GM15510 (cell line): ENCODE measurements around the gene SWSAP1.

ENCODE experiments used
- POLR2A ChIP-seq: IDR thresholded peaks from 3 replicates; pipeline ENCODE4 v1.6.1; 2011; ENCODE audit warnings: borderline replicate concordance; ENCODE audit not compliant: insufficient read length; ENCODE audit errors: extremely low read depth

SWSAP1 gene

DNA sequence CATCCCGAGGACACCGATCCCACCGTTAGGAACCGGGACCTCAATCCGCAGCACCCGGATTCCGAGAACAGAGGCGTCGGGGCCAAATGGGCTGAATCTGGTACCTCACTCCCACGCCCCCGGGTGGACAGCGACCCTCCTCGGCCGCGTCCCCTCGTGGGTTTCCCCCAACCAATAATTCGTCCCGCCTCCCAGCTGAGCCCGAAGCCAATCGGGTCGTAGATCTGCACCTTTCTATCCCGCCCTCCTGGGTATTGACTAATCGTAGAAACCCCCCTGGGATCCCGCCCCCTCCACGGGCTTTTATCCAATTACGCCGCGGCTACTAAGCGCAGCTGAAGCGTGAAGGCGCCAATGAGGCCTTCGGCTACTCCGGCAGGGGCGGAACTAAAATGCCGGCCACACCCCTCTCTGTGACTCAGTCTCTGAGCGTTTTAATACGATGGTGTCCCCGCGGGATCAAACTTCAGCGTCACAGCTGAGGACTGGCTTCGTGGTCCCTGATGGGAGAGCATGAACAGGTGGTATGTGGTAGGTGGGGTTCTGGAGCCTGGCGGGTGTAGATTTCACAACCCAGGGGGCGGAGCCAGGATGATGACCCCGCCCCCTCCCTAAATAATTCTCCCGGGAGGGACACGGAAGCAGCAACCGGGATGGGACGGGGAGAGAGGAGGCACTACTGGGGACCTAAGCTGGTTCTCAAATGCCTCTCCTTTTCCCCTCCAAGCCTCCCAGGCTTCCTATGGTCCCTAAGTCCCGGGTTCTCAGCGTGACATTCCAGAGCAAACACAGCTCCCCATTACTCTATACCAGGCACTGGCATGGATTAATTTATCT lies 28.1 kb upstream of the SWSAP1 start, which contains the start of the genes CCDC159 and TMEM205:
Gene CCDC159, plus strand, starts transcription at position 416 of the 837 bp plus-strand sequence. Its CDS starts 88 bp downstream, at position 504.
Gene TMEM205, minus strand, starts transcription at position 165 of the 837 bp plus-strand sequence. CDS start 649 bp downstream, outside the sequence.
- peak; percentile 64 for TF ChIP-seq POLR2A

DNA sequence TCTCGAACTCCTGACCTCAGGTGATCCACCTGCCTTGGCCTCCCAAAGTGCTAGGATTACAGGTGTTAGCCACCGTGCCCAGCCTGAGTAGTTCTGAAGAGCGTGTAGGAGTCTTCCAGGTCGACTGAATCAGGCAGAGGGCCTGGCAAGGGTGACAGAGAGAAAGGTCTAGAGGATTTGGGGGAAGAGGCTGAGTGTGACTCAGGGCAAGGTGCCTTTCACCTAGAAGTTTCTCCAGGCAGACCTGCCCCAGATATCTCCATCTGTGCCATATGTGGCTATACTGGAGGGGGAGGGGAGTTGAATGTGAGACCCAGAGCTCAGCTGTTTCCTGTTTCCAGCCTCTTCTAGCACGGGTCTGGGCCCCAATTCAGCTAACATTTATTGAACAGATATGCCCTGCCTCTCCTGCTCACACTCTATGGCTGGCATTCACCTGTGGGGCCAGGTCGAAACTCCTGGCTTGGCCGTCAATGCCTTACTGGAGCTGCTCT lies 26.9 kb upstream of the SWSAP1 start:
- TF ChIP-seq POLR2A, result no peak

DNA sequence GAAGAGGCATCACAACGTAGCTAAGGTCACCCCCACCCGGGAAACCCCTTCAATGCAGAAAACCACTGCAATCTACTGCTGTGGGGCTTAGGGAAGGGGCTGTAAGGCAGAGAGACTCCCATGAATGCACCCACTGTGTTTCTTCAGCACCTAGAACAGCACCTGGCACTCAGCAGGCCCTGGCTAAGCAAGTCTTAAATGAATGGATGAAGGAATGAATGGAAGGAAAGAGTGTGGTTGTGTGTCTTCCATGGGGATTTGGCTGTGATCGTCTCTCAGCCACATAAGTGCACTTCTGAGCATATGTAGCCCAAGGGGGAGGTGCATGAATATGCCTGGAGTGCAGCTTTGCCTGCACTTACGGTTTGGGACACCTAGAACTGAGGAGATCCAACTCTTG lies 25.3 kb upstream of the SWSAP1 start:
- no peak for TF ChIP-seq POLR2A

DNA sequence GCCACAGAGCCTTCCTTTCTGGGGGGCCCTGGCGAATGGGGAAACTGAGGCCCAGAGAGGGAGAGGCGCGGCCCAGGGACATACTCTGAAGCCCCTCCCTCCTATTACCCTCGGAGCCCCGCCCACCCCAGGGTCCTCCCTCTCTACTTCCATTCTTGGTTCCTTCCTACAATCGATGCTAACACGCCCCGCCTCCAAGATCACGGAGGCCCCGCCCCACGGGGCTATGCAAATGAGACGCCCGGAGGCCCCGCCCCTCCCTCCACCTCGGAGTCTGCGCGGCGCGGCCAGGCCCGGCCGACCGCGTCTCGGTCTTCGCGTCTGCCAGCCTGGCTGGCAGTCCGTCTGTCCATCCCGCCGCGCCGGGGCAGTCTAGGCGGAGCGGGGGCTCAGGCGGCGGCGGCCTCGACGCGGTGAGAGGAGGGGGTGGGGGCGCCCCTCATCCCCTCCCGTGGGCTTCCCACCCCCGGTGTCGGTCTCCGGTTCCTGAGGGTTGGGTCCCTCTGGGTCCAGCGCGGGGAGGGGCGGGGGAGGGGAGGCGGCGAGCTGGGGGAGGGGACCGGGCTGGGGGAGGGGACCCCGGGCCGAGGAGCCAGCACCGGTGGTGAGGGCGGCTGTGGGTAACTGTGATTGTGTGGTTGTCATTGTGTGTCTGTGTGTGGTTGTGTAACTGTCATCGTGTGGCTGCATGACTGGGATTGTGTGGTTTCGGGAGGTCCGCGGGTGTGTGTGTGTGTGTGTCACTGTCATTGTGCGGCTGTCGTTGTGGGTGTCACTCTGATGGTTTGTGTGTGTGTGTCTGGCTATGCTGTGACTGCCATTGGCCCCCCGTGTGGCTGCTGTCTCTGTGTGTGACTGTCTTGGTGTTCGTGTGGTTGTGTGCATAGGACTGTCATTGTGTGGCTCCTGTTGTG lies 19.0 kb upstream of the SWSAP1 start, which contains the start of gene PLPPR2:
Gene PLPPR2, plus strand, starts transcription at position 273 of the 914 bp plus-strand sequence. CDS start 2,242 bp downstream, outside the sequence.
- peak; percentile 39 for TF ChIP-seq POLR2A

DNA sequence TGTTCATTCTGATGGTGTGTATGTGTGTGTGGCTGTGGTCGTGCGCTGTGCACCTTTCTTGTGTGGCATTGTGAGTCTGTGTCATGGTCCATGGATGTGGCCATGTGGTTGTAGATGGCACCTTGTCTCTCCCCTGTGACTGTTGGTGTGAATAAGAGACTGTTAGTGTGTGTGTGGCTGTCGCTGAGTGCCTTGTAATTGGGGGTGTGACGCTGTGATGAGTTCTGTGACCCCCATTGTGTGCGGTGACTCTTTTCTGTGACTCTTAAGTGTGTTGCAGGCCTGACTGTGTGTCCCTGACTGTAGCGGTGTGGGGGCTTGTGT lies 18.4 kb upstream of the SWSAP1 start:
- no peak for TF ChIP-seq POLR2A

DNA sequence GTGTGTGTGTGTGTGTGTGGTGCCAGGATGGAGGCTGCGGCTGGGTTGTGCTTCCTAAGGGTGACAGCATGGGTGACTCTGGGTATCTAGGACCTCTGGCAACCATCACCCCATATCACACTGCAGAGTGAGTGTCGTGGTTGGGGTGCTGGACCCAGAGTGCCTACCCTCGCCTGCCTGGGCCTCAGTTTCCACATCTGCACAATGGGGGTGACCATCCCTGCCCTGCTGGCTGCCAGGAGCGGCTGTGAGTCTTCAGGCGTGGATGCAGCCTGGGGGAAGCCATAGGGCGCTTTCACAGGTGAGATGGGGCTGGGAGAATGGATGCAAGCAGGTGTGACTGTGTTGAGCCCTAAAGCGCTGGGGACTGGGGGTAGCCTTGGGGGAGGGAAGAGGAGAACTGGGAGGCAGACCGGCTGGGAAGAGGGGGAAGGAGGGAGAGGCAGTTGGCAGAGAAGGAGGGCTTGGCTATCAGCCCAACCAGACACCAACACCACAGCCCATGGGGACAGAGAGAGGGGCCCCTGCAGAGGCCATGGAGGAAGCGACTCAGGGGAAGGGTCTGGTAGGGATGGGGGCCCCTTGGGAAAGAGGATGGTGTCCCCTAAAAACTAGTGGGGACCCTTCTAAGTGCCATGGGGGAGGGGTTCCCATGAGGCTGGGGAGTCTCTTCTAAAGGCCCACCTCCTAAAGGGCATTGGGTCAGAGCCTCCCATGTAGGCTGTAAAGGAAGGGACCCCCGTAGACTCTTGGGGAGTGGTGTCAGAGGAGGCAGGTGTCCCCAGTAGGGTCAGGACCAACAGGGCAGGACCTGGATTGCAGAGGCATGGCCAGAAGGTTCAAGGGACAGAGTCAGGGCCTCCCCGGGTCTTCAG lies 17.6 kb upstream of the SWSAP1 start:
- TF ChIP-seq POLR2A, result no peak

DNA sequence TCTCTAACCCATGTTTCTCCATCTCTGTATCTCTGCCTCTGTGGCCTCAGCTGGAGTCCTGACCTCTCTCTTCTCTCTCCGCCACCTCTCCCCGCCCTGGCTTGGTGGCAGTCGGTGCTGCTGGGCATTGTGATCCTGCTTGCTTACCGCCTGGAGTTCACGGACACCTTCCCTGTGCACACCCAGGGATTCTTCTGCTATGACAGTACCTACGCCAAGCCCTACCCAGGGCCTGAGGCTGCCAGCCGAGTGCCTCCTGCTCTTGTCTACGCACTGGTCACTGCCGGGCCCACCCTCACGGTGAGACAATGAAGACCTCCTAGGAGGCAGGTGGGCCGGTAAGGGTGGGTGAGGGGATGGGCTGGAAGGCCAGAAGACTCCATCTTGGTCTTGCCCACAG lies 15.0 kb upstream of the SWSAP1 start:
- no peak for TF ChIP-seq POLR2A

DNA sequence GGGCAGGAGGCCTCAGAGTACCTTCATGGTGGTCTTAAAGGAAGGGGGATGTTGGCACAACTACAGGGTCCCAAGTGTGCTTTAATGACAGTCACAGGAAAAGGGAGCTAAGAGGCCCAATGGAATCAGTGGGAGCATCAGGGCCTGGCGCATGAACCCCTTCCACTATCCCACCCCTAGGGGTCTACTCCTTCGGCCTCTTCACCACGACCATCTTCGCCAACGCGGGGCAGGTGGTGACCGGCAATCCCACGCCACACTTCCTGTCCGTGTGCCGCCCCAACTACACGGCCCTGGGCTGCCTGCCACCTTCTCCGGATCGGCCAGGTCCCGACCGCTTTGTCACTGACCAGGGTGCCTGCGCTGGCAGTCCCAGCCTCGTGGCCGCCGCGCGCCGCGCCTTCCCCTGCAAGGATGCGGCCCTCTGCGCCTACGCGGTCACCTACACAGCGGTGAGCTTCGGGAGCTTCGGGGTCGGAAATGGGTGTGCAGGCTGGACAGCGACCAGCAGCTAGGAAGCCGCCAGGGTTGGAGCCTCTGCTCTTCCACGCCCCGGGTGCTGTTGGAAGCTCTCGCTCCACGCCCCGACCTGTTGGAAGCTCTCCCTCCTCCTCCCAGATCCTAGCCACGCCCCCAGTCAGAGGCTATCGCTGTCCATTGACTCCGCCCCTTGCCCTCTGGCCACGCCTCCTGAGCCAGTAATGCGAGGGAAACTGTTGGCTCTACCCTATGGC lies 13.3 kb upstream of the SWSAP1 start:
- no peak for TF ChIP-seq POLR2A

DNA sequence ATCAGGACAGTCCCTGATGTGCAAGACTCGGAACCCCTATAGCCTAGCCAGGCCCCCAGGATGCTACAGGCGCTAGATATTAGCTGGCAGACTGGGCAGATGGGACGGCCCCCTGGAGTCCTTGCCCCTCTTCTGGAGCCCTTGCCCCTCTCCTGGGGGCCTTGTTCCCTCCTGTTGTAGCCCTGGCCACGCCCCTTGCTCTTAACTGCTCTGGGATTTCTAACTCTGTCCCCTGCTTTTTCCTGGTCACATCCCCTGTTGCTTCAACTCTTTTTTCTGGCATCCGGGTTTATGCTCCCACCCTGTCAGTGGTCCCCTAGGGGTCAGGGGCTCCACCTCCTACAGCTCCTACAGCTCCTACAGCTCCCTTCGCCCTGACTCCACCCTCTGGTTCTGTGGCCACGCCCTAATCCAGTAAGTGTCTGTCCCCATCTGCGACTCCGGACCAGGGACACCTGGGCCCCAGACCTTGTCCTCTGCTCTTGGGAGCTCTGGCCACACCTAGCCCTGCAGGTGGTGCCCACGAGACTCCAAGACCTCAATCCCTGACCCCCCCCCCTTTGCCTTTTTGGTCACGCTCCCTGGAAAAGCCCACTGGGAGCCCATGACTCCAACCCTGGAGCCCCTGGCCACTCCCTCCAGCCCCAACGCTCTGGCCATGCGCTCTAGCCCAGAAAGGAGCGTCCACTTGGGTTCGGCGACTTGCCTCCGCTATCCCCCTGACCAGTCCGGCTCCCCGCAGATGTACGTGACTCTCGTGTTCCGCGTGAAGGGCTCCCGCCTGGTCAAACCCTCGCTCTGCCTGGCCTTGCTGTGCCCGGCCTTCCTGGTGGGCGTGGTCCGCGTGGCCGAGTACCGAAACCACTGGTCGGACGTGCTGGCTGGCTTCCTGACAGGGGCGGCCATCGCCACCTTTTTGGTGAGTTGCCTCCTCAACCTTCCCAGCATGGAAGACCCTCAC lies 12.4 kb upstream of the SWSAP1 start:
- TF ChIP-seq POLR2A, result no peak

DNA sequence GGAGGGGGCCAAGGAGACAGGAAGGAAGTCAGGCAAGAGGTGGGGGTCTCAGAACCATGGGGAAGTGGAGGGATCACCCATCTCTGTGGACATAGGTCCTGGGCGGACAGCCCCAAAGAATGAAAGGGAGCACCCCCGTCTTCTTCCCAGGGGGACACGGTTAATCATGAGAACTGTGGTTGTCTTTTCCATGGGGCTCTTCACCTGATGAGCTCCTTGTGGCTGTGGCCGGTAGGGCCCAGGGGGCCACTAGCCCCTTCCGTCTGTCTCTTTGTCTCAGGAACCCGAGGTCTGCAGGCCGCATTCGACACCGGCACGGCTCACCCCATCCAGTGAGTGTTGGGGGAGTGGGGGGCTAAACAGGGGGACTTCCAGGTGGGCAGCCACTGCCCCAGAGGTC lies 10.6 kb upstream of the SWSAP1 start:
- TF ChIP-seq POLR2A, result no peak

DNA sequence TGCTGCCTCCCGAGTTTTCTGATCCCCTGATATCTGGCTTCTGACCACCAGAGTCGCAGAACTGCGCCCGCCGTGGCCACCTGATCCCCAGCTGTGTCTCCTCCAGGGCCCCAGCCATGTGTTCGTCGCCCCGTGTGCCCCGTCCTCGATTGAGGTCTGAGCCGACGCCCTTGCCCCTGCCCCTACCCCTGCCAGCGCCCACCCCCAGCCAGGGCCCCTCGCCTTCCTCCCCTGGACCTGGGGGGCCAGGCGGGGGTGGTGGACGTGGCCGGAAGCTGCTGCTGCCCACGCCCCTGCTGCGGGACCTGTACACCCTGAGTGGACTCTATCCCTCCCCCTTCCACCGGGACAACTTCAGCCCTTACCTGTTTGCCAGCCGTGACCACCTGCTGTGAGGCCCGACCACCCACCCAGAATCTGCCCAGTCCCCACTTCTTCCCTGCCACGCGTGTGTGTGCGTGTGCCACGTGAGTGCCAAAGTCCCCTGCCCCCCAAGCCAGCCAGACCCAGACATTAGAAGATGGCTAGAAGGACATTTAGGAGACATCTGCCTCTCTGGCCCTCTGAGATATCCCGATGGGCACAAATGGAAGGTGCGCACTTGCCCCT lies 10.1 kb upstream of the SWSAP1 start:
- no peak for TF ChIP-seq POLR2A

DNA sequence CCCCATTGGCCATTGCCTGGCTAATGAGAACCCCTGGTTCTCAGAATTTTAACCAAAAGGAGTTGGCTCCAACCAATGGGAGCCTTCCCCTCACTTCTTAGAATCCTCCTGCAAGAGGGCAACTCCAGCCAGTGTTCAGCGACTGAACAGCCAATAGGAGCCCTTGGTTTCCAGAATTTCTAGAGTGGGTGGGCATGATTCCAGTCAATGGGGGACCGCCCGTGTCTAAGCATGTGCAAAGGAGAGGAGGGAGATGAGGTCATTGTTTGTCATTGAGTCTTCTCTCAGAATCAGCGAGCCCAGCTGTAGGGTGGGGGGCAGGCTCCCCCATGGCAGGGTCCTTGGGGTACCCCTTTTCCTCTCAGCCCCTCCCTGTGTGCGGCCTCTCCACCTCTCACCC lies 9.5 kb upstream of the SWSAP1 start:
- no peak for TF ChIP-seq POLR2A
